HG03378 (cell line): ENCODE results near the gene TNFRSF8.
"Not testable (repeated sequence)": the region's sequence is repeated elsewhere in the genome, so short reads cannot be mapped to it uniquely, and the experiment has no call there.

ENCODE experiments used
- ATAC-seq: cut with Tn5 transposase; IDR thresholded peaks from one replicate; pipeline ENCODE4 v1.9.1; 2021; ENCODE audit warnings: mild to moderate bottlenecking, moderate library complexity; ENCODE audit not compliant: unreplicated experiment

TNFRSF8 gene

DNA sequence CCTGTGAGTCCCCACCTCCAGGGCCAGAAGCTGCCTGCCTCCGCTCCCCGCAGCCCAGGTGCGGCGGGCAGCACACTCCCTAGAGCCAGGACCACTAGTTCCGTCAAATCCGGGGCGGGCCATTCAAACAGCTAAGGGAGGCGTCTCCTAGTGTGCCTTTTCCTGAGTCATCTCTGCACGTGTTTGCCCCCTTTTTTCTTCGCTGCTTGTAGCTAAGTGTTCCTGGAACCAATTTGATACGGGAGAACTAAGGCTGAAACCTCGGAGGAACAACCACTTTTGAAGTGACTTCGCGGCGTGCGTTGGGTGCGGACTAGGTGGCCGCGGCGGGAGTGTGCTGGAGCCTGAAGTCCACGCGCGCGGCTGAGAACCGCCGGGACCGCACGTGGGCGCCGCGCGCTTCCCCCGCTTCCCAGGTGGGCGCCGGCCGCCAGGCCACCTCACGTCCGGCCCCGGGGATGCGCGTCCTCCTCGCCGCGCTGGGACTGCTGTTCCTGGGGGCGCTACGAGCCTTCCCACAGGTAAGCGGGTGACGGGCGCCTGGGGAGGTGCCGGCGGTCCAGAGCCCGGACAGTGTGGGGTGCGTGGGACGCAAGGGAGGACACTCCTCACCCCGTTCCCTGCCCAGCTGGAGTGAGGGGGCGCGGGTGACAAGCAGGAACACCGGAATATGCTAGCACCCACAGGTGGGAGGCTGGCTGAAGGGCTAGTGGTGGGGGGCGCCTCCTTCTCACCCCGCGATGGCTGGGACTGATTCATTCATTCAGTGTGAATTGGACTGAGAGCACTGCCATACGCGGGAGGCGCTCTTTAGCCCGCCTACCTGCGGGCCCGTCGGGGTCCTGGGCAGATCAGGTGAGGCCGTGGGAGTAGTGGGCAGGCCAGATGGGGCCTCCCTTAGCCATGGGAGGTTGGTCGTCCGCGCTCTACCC is at the start of gene TNFRSF8:
Gene TNFRSF8, plus strand, starts transcription at position 163 of the 932 bp plus-strand sequence. Its CDS starts 296 bp downstream, at position 459.
- no peak for ATAC-seq

DNA sequence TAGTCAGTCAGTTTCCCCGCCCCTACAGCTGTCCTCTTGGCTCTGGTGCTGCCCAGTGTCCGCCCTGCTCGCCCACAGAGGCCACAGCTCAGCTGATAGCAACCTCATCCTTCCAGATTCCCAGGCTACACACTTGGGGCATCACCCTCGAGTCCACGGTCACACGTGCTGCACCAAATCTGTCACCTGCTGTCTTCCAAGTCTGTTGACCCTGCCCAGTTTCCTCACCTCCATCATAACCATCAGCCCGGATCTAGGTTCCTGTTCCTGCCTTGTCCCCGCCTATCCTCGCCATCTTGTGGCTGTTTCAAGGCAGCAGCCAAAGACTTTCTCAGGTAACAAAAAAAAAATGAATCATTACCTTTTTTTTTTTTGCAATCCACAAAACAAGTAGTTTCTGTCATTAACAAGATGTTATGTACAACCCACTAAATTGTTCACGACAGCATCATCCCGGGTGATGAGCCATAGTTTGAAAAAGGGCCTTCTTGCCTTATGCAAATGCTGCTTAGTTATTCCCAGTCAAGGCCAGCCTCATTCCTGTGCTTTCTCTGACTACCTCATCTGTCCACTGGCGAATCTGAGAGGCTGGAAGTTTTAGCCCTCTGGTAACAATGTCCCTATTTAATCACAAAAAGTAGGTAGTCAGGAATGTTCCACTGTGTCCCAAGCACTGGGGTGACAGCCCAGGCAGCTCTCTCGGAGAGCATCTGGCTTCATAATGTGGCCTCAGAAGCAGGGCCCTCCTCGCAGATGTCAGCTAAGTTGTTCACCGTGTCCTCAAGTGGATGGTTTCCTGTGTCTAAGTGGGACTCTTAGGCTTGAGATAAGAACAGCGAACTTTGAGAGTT is 48.7 kb upstream of the TNFRSF8 start:
- ATAC-seq: no peak

- ATAC-seq: no peak
Observed at GRCh38 chr1:12015001-12015491, 48.1 kb upstream of the TNFRSF8 start.

DNA sequence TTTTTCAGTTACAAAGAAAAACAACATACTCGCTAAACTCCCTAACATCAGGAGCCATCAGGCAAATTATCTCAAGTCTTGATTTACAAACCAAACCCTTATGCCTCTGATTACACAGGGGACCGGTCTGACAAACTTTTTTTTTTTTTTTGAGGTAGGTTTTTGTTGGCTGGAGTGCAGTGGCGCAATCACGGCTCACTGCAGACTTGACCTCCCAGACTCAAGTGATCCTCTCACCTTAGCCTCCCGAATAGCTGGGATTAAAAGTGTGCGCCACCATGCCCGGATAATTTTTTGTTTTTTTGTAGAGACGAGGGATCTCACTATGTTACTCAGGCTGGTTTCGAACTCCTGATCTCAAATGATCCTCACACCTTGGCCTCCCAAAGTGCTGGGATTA is 47.6 kb upstream of the TNFRSF8 start:
- ATAC-seq: no peak

- no peak for ATAC-seq
Observed at GRCh38 chr1:12016182-12016581, 46.9 kb upstream of the TNFRSF8 start.

DNA sequence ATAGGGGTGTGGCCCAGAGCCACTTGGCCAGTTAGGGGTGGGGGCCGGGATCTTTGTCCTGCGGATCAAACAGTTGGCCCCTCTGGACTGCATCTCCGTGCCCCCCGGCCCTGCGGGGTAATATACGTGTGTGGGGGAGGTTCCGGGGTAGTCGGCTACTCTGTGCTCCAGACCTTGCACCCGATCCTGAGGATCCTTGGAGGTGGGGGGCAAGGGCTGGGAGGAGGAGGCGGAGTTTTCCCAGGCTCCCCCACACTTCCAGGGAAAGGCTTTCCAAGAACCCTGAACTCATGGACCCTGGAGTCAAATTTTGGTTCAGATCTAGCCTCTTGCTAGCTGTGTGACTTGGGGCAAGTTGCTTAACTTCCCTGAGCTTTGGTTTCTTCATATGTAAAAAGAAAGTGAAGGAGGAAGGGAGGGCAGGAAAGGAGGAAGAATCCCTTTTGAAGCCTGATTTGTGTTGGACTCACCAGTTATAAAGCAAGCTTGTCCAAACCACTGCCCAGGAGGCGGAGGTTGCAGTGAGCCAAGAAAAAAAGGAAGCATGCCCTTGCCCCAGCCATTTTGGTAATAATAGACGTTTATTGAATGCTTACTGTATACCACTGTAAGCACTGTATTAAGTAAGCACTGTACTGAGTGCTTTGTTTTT is 43.1 kb upstream of the TNFRSF8 start:
- no peak for ATAC-seq

DNA sequence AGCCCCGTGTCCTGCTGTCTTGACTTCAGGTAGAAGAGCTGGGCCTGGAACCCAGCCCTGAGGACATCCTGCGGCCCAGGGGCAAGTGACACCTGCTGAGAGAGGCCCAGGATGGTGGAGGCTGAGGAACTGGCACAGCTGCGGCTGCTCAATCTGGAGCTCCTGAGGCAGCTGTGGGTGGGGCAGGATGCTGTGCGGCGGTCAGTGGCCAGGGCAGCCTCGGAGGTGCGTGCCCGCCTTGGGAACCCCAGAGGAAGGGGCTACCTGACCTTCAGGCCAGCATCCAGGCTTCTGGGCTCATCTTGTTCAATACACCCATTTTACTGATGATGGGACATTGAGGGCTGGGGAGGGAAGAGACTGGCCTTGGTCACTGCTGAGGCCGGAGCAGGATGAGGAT is 41.5 kb upstream of the TNFRSF8 start:
- ATAC-seq: no peak

DNA sequence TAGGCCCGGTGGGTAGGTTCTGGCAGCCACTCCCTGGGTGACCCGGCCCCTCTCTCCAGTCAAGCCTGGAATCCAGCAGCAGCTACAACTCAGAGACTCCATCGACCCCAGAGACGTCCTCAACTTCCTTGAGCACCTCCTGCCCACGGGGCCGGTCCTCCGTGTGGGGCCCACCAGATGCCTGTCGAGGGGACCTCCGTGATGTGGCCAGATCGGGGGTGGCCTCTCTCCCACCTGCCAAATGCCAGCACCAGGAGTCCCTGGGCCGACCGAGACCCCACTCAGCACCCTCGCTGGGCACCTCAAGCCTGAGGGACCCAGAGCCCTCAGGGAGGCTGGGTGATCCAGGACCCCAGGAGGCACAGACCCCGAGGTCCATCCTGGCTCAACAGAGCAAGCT is 41.1 kb upstream of the TNFRSF8 start:
- no peak for ATAC-seq

DNA sequence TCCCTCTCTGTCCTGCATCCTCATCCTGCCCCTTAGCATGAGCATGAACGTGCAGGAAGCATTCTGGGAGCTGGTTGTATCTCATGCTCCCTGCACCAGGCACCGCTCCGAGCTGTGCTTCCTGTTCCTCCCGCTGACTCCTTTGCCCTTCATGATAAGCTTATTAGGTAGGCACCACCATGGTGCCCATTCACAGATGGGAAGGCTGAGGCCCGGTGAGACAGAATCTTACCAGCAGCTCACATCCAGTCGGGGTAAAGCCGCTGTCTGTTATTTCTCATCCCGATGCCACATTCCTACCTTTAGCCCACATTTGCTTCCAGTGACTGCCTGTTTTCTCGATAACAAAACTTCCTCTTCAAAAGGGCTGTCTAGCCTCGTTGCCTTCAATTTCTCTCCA is 36.5 kb upstream of the TNFRSF8 start:
- ATAC-seq: no peak

- ATAC-seq: no peak
Observed at GRCh38 chr1:12028248-12028647, 34.9 kb upstream of the TNFRSF8 start.

GRCh38 chr1:12028957-12029511 is 34.1 kb upstream of the TNFRSF8 start:
- ATAC-seq: no peak

DNA sequence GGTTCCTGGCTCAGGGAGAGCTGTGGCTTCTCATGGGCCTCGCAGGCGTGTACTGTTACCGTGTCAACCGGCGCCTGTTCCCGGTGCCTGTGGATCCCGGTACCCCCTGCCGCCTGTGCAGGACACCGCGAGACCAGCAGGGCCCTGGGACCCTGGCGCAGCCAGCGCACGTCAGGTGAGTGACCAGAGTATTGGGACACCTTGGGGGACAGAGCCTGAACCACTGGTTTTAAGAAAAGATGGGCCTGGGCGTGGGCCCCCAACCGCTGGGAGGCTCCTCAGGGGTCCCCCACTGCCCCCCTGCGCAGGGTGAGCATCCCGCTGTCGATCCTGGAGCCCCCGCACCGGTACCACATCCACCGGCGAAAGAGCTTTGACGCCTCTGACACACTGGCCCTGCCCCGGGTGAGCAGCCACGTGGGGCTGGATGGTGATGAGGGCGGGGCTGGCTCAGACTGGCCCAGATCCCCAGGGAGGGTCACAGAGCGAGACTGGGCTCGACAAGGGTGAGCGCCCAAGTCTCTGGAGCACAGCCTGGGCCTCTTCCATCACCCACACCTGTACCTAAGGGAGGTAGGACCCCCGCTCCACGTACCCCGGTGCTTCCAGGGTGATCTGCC is 33.3 kb upstream of the TNFRSF8 start:
- no peak for ATAC-seq

DNA sequence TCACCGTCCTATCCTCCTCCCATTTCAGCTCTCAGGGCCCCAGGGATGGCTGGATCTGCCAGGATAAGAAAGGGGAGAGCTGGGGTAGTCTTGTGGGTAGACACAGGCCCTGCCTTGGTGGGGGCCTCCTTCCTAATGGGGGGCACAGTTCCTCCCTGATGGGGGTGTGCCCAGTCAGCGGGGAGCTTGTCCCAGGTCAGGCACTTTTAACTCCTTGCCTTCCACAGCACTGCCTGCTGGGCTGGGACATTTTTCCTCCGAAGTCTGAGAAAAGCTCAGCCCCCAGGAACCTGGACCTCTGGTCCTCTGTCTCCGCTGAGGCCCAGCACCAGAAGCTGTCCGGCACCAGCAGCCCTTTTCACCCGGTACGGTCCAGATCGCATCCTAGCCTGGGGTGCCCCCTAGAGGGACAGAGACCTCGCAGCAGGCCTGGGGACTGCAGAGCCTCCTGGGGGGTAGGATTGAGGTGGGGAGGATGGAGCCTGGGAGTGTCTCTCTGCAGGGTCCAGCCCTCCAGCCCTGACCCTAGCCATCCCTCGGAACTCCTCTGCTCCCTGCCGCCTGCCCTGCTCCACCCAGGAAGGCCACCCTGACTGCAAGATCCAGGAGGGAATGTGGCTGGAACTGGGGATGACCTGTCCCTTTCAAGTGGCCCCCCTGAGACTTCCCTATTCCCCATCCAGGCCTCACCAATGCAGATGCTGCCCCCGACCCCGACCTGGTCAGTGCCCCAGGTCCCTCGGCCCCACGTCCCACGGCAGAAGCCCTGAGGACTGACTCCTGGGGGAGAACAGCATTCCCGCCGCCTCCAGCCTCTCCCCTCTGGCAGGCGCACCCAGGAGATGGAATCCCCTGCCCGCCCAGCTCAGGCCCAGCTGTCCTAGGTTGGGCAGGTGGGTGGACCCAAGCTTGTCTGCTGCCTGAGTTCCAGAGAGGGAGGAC is 31.8 kb upstream of the TNFRSF8 start:
- no peak for ATAC-seq

- ATAC-seq: no peak
Observed at GRCh38 chr1:12032161-12032621, 30.9 kb upstream of the TNFRSF8 start.

DNA sequence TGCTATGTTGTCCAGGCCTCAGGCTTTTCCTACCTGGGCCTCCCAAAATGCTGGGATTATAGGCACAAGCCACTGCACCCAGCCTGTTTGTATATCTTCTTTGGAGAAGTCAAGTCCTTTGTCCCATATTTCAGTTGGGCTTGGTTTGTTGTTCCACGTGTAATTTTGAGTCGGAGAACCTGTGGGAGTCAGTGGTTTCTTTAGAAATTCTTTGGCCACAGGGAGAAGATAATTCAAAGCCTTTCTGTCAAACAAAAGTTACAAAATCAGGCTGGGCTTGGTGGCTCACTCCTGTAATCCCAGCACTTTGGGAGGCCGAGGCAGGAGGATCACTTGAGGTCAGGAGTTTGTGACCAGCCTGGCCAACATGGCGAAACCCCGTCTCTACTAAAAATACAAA is 29.7 kb upstream of the TNFRSF8 start:
- not testable (repeated sequence) for ATAC-seq

GRCh38 chr1:12034381-12034801 is 28.7 kb upstream of the TNFRSF8 start:
- no peak for ATAC-seq

DNA sequence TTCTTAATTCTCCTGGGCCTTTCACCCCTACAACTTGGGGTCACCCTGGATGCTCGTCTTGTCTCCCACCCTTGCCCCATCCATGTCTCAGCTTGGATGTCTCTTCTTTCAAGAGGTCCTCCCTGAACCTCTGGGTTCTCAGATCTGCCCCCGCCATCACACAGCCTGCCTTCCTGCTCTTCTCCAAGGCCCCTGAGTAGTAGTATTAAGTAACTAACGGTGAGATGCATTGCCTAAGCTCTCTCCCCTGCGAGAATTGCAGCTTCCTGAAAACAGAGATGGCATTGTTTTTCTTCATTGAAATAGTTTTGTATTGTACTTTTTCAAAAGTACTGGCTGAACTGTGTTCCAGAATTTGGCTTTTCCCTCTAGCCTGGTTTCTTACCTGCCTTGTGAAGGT is 27.8 kb upstream of the TNFRSF8 start:
- no peak for ATAC-seq

DNA sequence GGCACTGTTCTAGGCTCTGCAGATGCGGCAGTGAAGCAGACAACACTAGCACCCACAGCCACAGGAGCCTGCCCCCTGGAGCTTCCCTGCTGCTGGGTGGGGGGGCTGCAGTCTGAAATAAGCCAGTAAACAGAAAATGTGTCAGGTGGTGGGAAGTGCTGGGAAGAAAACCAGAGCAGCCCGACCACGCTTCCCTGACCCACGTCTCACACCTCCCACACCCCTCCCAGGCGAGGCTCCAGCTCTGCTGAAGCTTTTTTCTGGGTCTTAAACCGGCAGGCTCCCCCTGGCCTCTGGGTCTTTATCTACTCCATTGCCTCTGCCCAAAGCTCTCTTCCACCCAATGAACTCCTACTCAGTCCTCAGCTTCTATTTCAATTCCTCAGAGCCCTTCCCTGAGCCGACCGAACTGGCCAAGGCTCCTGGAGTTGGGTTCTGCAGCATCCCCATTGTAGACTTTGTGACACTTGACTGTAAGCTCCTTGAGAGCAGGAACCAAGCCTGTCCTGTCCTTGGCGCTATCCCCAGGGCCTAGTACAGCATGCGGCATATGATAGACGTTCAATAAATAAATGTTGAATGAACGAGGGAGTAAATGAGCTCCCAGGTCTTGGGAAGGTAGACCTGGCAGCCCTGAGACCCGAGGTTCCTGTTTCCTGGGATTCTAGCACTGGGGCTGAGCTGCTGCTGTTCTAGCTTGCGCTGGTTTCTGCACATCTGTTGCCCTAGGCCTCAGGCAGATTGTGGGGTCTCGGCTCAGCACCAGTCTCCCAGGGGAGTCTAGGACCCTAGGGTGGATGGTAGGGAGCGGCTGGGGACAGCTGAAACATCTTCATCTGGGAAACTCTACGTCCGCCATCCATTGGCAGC is 25.4 kb upstream of the TNFRSF8 start:
- ATAC-seq: no peak
